ENCODE data around the gene ZNF780A.

DNA sequence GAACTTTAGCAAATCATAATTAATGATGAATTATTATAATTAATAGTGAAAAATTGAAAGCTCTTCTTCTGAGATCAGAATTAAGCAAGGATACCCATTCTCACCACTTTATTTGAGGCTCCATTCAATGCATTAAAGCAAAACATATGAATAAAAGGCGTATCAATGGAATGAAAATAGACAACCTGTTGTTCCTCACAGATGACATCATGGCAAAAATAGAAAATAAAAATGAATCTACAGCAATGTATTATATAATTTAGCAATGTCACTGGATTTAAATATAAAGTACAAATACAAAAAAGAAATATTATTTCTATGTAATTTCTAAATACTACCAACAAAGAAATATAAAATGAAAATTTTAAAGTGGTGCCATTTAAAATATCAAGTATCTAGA lies 11.1 kb upstream of the ZNF780A start:
- TF ChIP-seq, protein P1, sequence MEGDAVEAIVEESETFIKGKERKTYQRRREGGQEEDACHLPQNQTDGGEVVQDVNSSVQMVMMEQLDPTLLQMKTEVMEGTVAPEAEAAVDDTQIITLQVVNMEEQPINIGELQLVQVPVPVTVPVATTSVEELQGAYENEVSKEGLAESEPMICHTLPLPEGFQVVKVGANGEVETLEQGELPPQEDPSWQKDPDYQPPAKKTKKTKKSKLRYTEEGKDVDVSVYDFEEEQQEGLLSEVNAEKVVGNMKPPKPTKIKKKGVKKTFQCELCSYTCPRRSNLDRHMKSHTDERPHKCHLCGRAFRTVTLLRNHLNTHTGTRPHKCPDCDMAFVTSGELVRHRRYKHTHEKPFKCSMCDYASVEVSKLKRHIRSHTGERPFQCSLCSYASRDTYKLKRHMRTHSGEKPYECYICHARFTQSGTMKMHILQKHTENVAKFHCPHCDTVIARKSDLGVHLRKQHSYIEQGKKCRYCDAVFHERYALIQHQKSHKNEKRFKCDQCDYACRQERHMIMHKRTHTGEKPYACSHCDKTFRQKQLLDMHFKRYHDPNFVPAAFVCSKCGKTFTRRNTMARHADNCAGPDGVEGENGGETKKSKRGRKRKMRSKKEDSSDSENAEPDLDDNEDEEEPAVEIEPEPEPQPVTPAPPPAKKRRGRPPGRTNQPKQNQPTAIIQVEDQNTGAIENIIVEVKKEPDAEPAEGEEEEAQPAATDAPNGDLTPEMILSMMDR (IDR thresholded peaks at IDR 0.05): no peak
- no peak for TF ChIP-seq POLR2A (IDR thresholded peaks at IDR 0.05)

Data from stomach (tissue), 4 donors.